ENCODE results near the gene PRSS50.
"Not testable (repeated sequence)": the region's sequence is repeated elsewhere in the genome, so short reads cannot be mapped to it uniquely, and the experiment has no call there.

Gene PRSS50

GRCh38 chr3:46709157-46709654 lies 8.5 kb downstream of the PRSS50 start:
- no peak overlapping the region for H3K4me3 ChIP-seq (ENCODE audit: low read length)
- DNase-seq (ENCODE audit: low read depth), result no peak
- TF ChIP-seq CTCF (conservative IDR thresholded peaks at IDR 0.05; ENCODE audit: low read depth, low read length), result no peak

DNA sequence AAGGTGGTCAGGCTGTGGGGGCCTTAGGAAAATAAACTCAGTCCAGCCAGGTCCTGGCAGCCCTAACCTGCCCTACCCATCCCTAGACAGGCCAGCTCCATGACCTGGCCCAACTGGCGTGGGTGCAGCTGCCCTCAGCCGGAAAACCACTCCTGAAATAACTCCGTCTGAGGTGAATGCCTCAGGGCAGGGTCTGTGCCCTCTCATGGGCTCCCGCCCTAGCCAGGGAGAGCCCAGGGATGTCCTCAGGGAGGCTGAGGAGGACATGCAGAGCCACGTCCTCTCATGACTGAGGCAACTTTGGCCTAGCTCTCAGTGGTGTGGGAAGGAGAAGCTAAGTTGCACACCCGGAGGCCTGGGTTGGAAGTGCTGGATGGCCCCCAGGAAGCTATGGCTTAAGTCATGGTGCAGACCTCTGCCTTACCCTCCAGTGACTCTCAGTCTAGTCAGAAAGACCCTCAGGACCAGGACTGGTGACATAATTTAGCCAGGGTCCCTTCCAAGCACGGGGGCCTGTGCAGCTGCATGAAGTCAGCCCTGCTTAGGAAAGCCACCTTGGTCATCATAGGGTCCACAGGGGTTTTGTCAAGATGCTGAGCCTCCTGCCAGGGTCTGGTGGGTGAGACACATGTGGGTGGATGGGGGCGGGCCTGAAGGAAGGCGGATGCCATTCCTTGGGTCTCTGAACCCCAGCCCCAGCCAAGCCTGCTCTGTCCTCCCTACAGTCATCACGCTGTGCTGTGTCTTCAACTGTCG lies 9.1 kb downstream of the PRSS50 start:
- TF ChIP-seq CTCF (conservative IDR thresholded peaks at IDR 0.05; ENCODE audit: low read depth, low read length), result no peak

DNA sequence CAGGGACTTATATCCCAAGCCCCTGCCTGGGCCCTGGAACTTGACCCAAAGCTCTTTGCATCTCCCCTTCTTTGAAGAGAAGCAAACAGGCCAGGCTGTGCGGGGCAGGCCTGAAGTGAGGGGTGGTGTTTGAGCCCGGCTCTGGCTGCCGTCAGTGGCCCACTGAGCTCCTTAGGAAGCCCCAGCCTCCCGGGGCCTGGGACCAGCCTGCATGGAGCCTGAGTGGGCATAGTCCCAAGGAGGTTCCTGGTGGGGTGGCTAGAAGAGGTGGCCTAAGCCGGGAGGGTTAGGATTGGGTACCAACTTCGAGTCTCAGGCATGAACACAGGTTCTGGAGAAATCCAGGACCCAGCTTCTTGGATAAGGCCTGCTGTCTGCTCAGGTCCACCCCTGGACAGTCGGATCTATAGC lies 10.1 kb downstream of the PRSS50 start:
- no peak for DNase-seq (ENCODE audit: low read depth)
- no peak overlapping the region for H3K4me3 ChIP-seq (ENCODE audit: low read length)
- no peak for TF ChIP-seq CTCF (conservative IDR thresholded peaks at IDR 0.05; ENCODE audit: low read depth, low read length)

More for the DNA sequence above, 9.1 kb downstream of the PRSS50 start:
- DNase-seq (ENCODE audit: low read depth), result no peak
- H3K4me3 ChIP-seq (ENCODE audit: low read length), result no peak overlapping the region

- H3K4me3 ChIP-seq (ENCODE audit: low read length), result no peak overlapping the region
- DNase-seq (ENCODE audit: low read depth), result no peak
- TF ChIP-seq CTCF (conservative IDR thresholded peaks at IDR 0.05; ENCODE audit: low read depth, low read length), result no peak
Observed at GRCh38 chr3:46706771-46707582, 10.7 kb downstream of the PRSS50 start.

DNA sequence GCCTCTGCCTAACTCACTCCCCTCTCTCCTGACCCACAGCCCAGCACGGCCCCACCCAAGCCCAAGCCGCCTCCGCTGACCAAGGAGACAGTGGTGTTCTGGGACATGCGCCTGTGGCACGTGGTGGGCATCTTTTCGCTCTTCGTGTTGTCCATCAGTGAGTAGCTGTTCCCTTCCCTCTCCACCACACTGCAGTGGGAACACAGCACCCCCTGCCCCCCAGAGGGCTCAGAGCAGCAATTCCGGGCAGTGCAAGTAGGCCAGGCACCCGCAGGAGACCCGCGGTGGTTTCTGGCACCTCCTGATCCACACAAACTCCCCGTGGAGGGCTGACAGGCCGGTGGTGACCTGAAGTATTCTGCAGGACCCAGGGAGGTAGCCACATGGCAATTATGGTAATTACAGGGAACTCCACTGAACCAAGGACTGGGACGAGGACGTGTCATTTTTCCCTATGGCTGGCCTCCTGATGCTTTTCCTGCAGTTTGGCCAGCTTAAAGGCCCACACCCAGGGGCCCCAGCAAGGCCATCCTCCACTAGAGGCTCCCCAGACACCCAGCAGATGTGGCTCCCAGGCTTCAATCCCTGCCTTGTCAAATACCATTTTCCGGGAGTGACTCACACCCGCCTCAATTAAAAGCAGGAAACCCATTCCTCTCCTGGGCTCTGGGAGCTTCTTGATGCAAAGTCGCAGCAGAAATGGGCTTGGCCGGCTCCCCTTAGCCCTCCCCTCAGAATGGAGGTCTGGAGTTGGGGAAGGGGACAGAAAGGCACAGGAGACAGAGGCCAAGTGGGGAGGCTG lies 11.7 kb downstream of the PRSS50 start:
- no peak overlapping the region for H3K4me3 ChIP-seq (ENCODE audit: low read length)
- TF ChIP-seq CTCF (conservative IDR thresholded peaks at IDR 0.05; ENCODE audit: low read depth, low read length), result no peak
- no peak for DNase-seq (ENCODE audit: low read depth)

- no peak for DNase-seq (ENCODE audit: low read depth)
- peak; percentile 96 for TF ChIP-seq CTCF (conservative IDR thresholded peaks at IDR 0.05; ENCODE audit: low read depth, low read length)
- H3K4me3 ChIP-seq (ENCODE audit: low read length), result no peak overlapping the region
Observed at GRCh38 chr3:46705022-46705530, 12.6 kb downstream of the PRSS50 start.

DNA sequence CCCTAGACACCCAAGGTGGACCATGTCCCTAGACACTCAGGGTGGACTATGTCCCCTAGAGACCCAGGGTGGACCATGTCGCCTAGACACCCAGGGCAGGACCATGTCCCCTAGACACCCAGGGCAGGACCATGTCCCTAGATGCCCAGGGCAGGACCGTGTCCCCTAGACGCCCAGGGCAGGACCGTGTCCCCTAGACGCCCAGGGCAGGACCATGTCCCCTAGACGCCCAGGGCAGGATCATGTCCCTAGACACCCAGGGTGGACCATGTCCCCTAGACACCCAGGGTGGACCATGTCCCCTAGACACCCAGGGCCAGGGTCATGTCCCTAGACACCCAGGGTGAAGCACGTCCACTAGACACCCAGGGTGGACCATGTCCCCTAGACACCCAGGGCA lies 13.3 kb downstream of the PRSS50 start:
- not testable (repeated sequence) for DNase-seq (ENCODE audit: low read depth); H3K4me3 ChIP-seq (ENCODE audit: low read length)

Measured in retinal pigment epithelial cell (primary cell).